ENCODE results near the gene UMOD.

GRCh38 chr16:20391045-20391444 lies 38.5 kb upstream of the UMOD start:
- TF ChIP-seq POLR2AphosphoS5 (IDR thresholded peaks at IDR 0.05; ENCODE audit: control insufficient read depth, insufficient read depth, low read depth, low read length) (no peak), ZNF274 (IDR thresholded peaks at IDR 0.05; ENCODE audit: borderline replicate concordance, low read depth, low read length) (no peak), ZEB2 (IDR thresholded peaks at IDR 0.05) (no peak), ERF (CRISPR knock-in tag; IDR thresholded peaks at IDR 0.05) (no peak), NFXL1 (CRISPR knock-in tag; IDR thresholded peaks at IDR 0.05) (no peak), SIN3A (IDR thresholded peaks at IDR 0.05; ENCODE audit: borderline replicate concordance in 2 of 2, control insufficient read depth in 1 of 2, low read depth in 2 of 2, low read length in 2 of 2) (no peak), MAZ (CRISPR knock-in tag; conservative IDR thresholded peaks at IDR 0.05 in 1 of 2, IDR thresholded peaks at IDR 0.05 in 1 of 2) (no peak)
